Endodermal cell (in vitro differentiated cells): Measurements from ENCODE around the gene EIPR1. TPM values are rescaled to one million over a fixed set of nuclear protein-coding genes. Genes with fewer than 3 reads are reported as not detected.

ENCODE experiments used
- DNase-seq: peaks from one replicate; pipeline ENCODE4 v3.0.0-alpha.2; 2017
- H3K27ac ChIP-seq: 2 replicates; pipeline ENCODE4 v1.5.1; 2013; ENCODE audit warnings: mild to moderate bottlenecking, low read depth, low read length, moderate library complexity
- H3K27me3 ChIP-seq: 2 replicates; pipeline ENCODE4 v1.6.1; 2013; ENCODE audit warnings: mild to moderate bottlenecking, low read length, moderate library complexity; ENCODE audit not compliant: insufficient read depth, control insufficient read depth, poor library complexity, severe bottlenecking
- H3K36me3 ChIP-seq: 2 replicates; pipeline ENCODE4 v1.7.0; 2013; ENCODE audit warnings: mild to moderate bottlenecking, low read length, moderate library complexity; ENCODE audit not compliant: control insufficient read depth, insufficient read depth
- H3K4me1 ChIP-seq: one replicate; pipeline ENCODE4 v1.7.0; 2013; ENCODE audit warnings: low read length; ENCODE audit not compliant: control insufficient read depth, insufficient read depth
- H3K4me3 ChIP-seq: 2 replicates; pipeline ENCODE4 v1.5.1; 2013; ENCODE audit warnings: mild to moderate bottlenecking, low read length, moderate library complexity
- H3K9ac ChIP-seq: 2 replicates; pipeline ENCODE4 v1.6.1; 2013; ENCODE audit warnings: mild to moderate bottlenecking, low read length, moderate library complexity; ENCODE audit not compliant: poor library complexity, severe bottlenecking; ENCODE audit errors: extremely low read depth
- H3K9me3 ChIP-seq: 2 replicates; pipeline ENCODE4 v1.6.1; 2013; ENCODE audit warnings: mild to moderate bottlenecking, low read length, moderate library complexity; ENCODE audit not compliant: control insufficient read depth
- H3K27ac Mint-ChIP-seq: 2 replicates; pipeline ENCODE4 v1.8.0; 2020; ENCODE audit warnings: mixed read lengths
- H3K27me3 Mint-ChIP-seq: 2 replicates; pipeline ENCODE4 v1.8.0; 2021; ENCODE audit warnings: mild to moderate bottlenecking, mixed read lengths; ENCODE audit not compliant: insufficient read depth
- H3K36me3 Mint-ChIP-seq: 2 replicates; pipeline ENCODE4 v1.8.0; 2020; ENCODE audit warnings: low read depth, mixed read lengths
- H3K4me1 Mint-ChIP-seq: 2 replicates; pipeline ENCODE4 v1.8.0; 2020; ENCODE audit warnings: mixed read lengths
- H3K4me3 Mint-ChIP-seq: 2 replicates; pipeline ENCODE4 v1.8.0; 2020; ENCODE audit warnings: mild to moderate bottlenecking, moderate library complexity, mixed read lengths
- H3K9me3 Mint-ChIP-seq: 2 replicates; pipeline ENCODE4 v1.8.0; 2020; ENCODE audit warnings: mild to moderate bottlenecking, mixed read lengths
- WGBS, 2 experiments: methylation state at CpG; one replicate each; pipeline versions ENCODE4 v1.1.5 to v1.1.7; 2013; ENCODE audit warnings: missing lambda C conversion rate in 2 of 2, mixed read lengths in 1 of 2; ENCODE audit not compliant: insufficient coverage in 1 of 2, insufficient read length in 1 of 2; 5-methylcytosine and 5-hydroxymethylcytosine counted together
- total RNA-seq, 2 donors: library from RNA; stranded (reverse); fragmentation: NEBNext Ultra II Directional in 1 of 2; extraction: Animal tissue kit (Norgen Biotek cat#: 25700) in 1 of 2; gene quantifications; 2 replicates in 1 of 2; 3 replicates in 1 of 2; pipeline ENCODE4 v1.2.1, GENCODE V29; 2021
- TF ChIP-seq, protein P1 (sequence below): fragments of 200-600 bp; sonication (generic); conservative IDR thresholded peaks from 2 replicates; pipeline ENCODE4 v1.5.0; 2021; ENCODE audit warnings: antibody characterized with exemption, mild to moderate bottlenecking

EIPR1 gene
- total RNA-seq, 2 donors from 2014 or later, result 30.1 to 36.8 TPM

DNA sequence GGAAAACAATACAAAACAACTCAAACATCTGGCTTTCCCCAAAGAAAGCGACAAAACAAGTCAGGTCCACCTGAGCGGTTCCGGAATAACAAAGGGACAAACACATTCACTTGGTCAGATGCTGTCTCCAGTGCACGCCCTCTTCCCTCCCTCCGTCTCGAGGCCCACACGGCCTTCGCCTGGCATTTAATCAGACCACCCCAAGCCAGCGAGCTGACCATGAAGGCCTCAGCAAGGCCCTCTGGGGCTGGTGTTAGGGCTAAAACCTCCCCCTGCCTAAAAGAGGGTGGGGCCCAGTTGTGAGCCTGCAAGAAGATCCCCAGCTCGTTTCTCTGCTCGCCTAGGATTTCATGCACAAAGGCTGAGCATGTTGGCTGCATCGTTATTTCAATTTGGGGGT is 180.3 kb downstream of the EIPR1 start:
- Mint-ChIP-seq H3K4me1 (no peaks in the 10 kb centered on the region), H3K9me3 (peaks cover 19% of the 10 kb centered on the region), H3K27me3 (no peaks in the 10 kb centered on the region), H3K4me3 (no peak overlapping the region), H3K27ac (no peak overlapping the region), H3K36me3 (peaks cover 48% of the 10 kb centered on the region)
- Histone ChIP-seq H3K27me3 (no peaks in the 10 kb centered on the region), H3K9ac (no peak overlapping the region), H3K4me3 (no peak overlapping the region), H3K36me3 (peaks cover 26% of the 10 kb centered on the region), H3K4me1 (no peaks in the 10 kb centered on the region), H3K9me3 (peaks cover 6% of the 10 kb centered on the region), H3K27ac (no peak overlapping the region)
- TF ChIP-seq, protein P1, sequence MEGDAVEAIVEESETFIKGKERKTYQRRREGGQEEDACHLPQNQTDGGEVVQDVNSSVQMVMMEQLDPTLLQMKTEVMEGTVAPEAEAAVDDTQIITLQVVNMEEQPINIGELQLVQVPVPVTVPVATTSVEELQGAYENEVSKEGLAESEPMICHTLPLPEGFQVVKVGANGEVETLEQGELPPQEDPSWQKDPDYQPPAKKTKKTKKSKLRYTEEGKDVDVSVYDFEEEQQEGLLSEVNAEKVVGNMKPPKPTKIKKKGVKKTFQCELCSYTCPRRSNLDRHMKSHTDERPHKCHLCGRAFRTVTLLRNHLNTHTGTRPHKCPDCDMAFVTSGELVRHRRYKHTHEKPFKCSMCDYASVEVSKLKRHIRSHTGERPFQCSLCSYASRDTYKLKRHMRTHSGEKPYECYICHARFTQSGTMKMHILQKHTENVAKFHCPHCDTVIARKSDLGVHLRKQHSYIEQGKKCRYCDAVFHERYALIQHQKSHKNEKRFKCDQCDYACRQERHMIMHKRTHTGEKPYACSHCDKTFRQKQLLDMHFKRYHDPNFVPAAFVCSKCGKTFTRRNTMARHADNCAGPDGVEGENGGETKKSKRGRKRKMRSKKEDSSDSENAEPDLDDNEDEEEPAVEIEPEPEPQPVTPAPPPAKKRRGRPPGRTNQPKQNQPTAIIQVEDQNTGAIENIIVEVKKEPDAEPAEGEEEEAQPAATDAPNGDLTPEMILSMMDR, result no peak
- no peak for DNase-seq
- WGBS, 2 experiments, result 71 to 76% methylated on average over 8 to 12 of the region's 12 CpGs

DNA sequence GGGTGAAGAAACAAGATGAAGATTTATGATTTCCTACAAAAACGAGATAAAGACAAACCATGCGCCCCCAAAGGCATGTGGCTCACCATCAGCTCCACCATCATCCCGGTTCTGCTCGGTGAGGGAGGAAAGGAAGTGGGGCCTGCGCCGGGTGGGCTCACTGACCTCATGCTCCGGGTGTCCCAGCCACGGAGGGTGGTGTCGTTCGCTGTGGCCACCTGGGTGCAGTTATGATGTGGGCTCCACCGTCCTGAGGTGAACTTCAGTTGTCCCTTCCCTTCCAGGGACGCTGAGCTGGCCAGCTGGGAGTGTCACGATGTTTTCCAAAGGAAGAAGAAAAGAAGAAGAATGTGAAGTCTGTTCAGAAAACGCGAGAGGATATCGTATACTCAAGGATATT is 180.9 kb downstream of the EIPR1 start:
- no peak overlapping the region for H3K9ac ChIP-seq
- TF ChIP-seq, protein P1, result no peak
- Mint-ChIP-seq H3K4me1 (no peaks in the 10 kb centered on the region), H3K27ac (no peak overlapping the region), H3K36me3 (peaks cover 50% of the 10 kb centered on the region), H3K27me3 (no peaks in the 10 kb centered on the region), H3K4me3 (no peak overlapping the region), H3K9me3 (peaks cover 19% of the 10 kb centered on the region)
- H3K36me3 ChIP-seq, result peaks cover 32% of the 10 kb centered on the region
- no peak overlapping the region for H3K4me3 ChIP-seq
- no peak overlapping the region for H3K27ac ChIP-seq
- DNase-seq, result no peak
- no peaks in the 10 kb centered on the region for H3K4me1 ChIP-seq
- H3K9me3 ChIP-seq, result peaks cover 6% of the 10 kb centered on the region
- no peaks in the 10 kb centered on the region for H3K27me3 ChIP-seq
- WGBS, 2 experiments, result 96 to 97% methylated on average over 8 to 16 of the region's 16 CpGs

DNA sequence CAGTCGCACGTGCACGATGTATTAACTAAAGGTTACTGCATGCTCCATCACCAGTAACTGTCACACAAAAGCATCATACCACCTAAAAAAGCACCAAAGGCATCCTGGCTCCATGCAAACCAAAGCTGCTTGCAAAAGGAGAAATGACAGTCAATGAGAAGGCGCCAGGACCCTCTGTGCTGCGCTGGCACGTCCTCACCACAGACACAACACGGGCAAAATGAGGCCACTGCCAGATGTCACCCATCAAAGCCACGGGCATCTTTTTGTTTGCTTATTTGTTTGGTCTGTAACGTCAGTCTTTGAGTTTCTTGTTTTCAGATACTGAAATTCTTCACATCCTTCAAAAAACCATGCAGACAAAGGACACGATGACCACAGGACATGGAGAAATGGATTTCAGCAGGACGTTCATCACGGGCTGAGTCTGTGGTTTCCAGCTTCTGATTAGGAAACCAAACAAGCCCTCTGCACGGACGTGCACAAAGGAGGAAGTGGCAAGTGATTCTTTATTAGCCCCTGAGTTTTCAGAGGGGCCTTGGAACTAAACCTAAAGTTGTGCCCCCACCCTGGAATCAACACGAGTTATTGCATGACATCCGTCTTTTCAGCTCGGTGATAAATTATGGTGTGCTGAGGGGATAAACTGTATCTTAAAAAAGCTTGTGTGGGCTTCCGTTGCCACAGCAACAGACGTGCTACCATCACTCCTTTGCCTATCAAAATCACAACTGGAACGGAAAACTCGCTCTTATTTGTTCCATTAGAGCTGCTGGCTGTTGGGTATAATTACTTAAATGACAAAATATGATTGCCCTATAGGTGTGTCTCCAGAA is 181.8 kb downstream of the EIPR1 start:
- Histone ChIP-seq H3K4me3 (no peak overlapping the region), H3K27me3 (no peaks in the 10 kb centered on the region), H3K27ac (peak overlapping the region; percentile 22), H3K36me3 (peaks cover 32% of the 10 kb centered on the region), H3K9ac (no peak overlapping the region), H3K4me1 (no peaks in the 10 kb centered on the region), H3K9me3 (peaks cover 6% of the 10 kb centered on the region)
- Mint-ChIP-seq H3K27me3 (no peaks in the 10 kb centered on the region), H3K4me3 (no peak overlapping the region), H3K27ac (no peak overlapping the region), H3K36me3 (peaks cover 51% of the 10 kb centered on the region), H3K9me3 (peaks cover 19% of the 10 kb centered on the region), H3K4me1 (no peaks in the 10 kb centered on the region)
- 91 to 92% methylated on average over 10 to 21 of the region's 21 CpGs for WGBS, 2 experiments
- no peak for DNase-seq
- TF ChIP-seq, protein P1, result no peak
